ENCODE measurements around the gene TSHZ3.

- TF ChIP-seq CTCF (IDR thresholded peaks at IDR 0.05; ENCODE audit: low read depth, low read length) (no peak), EZH2phosphoT487 (IDR thresholded peaks at IDR 0.05; ENCODE audit: low read depth) (no peak)
Observed at GRCh38 chr19:31301306-31301980, 47.8 kb downstream of the TSHZ3 start.

Measured in OCI-LY3 (cell line).